ENCODE results near the gene TNXB. TPM values are rescaled to one million over a fixed set of nuclear protein-coding genes. Genes with fewer than 3 reads are reported as not detected.

TNXB gene
- total RNA-seq, 2 experiments from 2014 or later = 3.1 to 5.5 TPM

DNA sequence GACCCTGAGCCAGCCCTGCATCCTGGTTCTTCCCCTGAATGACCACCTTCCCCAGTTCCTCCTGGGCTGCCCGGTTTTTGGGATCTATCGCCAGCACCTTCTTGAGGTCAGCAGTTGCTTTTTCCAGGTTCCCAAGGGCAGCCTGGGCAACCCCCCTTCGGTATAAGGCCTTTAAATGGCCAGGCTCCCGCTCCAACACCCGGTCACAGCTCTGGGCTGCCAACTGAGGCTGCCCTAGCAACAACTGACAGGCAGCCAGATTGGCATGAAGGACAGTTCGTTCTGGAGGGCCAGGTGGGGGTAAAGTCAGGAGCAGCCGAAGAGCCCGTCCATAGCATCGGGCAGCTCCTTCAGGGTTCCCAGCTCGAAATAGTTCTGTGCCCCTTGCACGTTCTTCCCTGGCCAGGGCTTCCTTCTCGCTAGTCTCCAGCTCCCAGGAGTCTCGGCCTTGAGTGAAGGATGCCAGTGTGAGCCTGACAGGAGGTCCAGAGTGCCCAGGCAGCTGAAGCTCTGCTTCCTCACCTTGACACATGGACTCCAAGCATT is 19.7 kb upstream of the TNXB start:
- peaks cover under 1% of the 10 kb centered on the region for H3K27me3 Mint-ChIP-seq
- no peaks in the 10 kb centered on the region for H3K9me3 Mint-ChIP-seq (ENCODE audit: low read depth)
- H3K4me3 Mint-ChIP-seq = peak overlapping the region; percentile 99
- H3K36me3 Mint-ChIP-seq = peaks cover 17% of the 10 kb centered on the region
- H3K4me1 Mint-ChIP-seq = peaks cover 40% of the 10 kb centered on the region
- DNase-seq = no peak
- no peak for ATAC-seq
- CTCF ChIA-PET = interaction anchor here (0.7 to 5.0 kb wide), 7 partner anchors 10 to 532 kb away, joined by 3 to 47 read pairs (median 7); partner anchors contain the start of gene GPSM3
- H3K27ac Mint-ChIP-seq = peak overlapping the region; percentile 98

DNA sequence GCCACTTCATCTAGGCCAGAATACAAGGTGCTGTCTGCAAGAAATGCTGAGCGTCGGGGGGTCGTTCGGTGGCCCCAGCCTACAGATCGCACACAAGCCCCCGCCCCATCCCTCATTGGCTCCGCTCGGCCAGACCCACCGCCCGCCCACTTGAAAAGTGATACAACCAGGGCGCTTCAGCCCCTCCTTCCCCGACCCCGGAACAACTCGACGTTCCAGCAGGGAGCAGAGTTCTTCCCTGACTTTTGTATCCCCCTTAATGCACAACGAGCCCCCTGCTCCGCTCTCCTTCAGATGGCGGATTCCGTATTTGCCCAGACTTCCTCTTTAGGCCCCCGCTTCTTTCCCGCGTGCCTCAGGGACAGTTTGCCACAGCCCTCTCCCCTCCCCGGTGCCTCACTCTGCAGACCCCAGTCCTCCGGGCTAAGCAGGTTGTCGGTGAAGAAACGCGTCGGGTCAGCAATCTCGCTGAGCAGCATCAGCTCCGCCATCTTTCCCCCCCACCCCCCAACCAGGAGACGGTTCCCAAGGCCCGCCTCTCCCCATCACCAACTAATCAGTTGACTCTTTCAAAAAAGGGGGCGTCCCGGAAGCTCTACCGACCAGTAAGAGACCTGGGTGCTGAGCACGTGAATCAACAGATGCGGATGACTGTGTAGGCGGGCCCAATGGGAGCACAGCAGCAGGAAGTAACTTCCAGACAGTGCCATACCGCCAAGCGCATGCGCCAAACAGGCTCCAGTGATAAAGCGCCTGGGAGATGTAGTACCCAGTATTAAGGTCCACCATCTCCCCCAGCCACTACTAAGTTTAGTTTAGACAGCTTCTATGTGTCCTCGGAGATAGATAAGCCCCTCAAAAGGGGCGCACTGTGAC is 18.8 kb upstream of the TNXB start, which contains the start of gene ATF6B:
Gene ATF6B (minus strand): TSS at position 530 of the 876 bp plus-strand sequence. CDS start 39 bp downstream, at position 491.
- Mint-ChIP-seq H3K4me1 (peaks cover 40% of the 10 kb centered on the region), H3K36me3 (peaks cover 21% of the 10 kb centered on the region)

DNA sequence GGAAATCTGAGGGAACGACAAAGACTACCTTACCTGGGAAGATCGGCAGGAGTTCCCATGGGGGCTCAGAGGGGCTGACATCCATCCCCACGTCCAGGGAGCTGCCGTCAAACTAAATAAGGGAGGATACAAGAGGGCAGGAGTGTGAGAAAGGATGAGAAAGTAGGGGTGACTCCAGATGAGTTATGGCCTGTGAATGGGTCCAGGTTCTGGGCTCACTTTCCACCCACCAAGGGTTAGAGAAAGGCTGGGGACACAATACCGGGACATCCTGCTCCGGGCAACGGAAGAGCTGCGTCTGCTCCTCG is 18.2 kb upstream of the TNXB start:
- Mint-ChIP-seq H3K27ac (peak overlapping the region; percentile 98), H3K9me3 (ENCODE audit: low read depth) (no peaks in the 10 kb centered on the region), H3K4me1 (peaks cover 40% of the 10 kb centered on the region), H3K36me3 (peaks cover 22% of the 10 kb centered on the region), H3K27me3 (no peaks in the 10 kb centered on the region), H3K4me3 (peak overlapping the region; percentile 99)
- DNase-seq = no peak
- CTCF ChIA-PET = interaction anchor here (1.2 to 5.0 kb wide), 5 partner anchors 9 to 175 kb away, joined by 3 to 47 read pairs (median 7); partner anchors contain the start of gene GPSM3
- ATAC-seq = no peak

More for the DNA sequence above, 18.8 kb upstream of the TNXB start, which contains the start of gene ATF6B:
- CTCF ChIA-PET = interaction anchor here (0.6 to 5.0 kb wide), 8 partner anchors 9 to 229 kb away, joined by 3 to 47 read pairs (median 5); partner anchors contain the start of gene GPSM3
- Mint-ChIP-seq H3K4me3 (peak within 1 kb of the TSS; percentile 99), H3K9me3 (ENCODE audit: low read depth) (no peaks in the 10 kb centered on the region), H3K27ac (peak within 1 kb of the TSS; percentile 98), H3K27me3 (no peaks in the 10 kb centered on the region)
- peak; percentile 94 for ATAC-seq
- peak; percentile 99 for DNase-seq

DNA sequence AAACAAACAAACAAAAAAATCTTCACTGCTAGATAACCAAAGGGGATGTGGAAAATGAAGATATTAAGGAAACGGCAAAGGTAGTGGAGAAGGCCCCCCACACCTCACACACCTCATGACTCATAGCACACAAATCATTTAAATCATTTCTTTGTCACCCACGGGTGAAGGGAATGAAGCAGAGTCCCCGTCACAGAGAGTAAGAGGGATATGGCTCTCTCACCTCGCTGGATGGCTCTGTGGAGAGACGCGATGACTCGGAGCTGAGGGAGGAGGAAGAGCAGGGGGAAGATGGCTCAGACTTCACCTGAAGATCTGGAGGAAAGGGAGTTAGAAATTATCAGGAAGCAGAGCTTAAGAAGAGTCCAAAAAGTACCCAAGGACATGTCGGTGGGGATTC is 17.7 kb upstream of the TNXB start:
- H3K4me1 Mint-ChIP-seq = peaks cover 40% of the 10 kb centered on the region
- H3K9me3 Mint-ChIP-seq (ENCODE audit: low read depth) = no peaks in the 10 kb centered on the region
- CTCF ChIA-PET = interaction anchor here (1.2 to 5.0 kb wide), 4 partner anchors 8 to 69 kb away, joined by 4 to 47 read pairs (median 10); partner anchors contain the start of gene GPSM3
- DNase-seq (no peak), ATAC-seq (no peak)
- H3K27me3 Mint-ChIP-seq = no peaks in the 10 kb centered on the region
- peaks cover 26% of the 10 kb centered on the region for H3K36me3 Mint-ChIP-seq
- peak overlapping the region; percentile 98 for H3K27ac Mint-ChIP-seq
- H3K4me3 Mint-ChIP-seq = peak overlapping the region; percentile 99

DNA sequence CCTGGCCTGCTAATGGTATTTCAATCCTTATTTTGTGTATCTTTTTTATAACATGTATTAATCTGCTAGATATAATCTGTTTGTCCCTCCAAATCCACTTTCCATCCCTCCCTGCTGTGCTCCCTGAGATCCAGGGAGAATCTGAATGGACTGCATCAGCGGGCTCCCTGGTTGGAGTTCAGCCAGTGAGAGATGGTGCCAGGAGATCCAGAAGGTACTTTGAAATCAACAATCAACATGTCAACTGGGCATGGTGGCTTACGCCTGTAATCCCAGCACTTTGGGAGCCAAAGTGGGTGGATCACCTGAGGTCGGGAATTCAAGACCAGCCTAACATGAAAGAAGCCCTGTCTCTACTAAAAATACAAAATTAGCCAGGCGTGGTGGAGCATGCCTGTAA is 14.5 kb upstream of the TNXB start:
- Mint-ChIP-seq H3K4me3 (no peak overlapping the region), H3K4me1 (peaks cover 33% of the 10 kb centered on the region), H3K27me3 (no peaks in the 10 kb centered on the region), H3K27ac (no peak overlapping the region), H3K36me3 (peaks cover 45% of the 10 kb centered on the region), H3K9me3 (ENCODE audit: low read depth) (no peaks in the 10 kb centered on the region)
- DNase-seq (no peak), ATAC-seq (no peak)
- CTCF ChIA-PET = no interaction called here

DNA sequence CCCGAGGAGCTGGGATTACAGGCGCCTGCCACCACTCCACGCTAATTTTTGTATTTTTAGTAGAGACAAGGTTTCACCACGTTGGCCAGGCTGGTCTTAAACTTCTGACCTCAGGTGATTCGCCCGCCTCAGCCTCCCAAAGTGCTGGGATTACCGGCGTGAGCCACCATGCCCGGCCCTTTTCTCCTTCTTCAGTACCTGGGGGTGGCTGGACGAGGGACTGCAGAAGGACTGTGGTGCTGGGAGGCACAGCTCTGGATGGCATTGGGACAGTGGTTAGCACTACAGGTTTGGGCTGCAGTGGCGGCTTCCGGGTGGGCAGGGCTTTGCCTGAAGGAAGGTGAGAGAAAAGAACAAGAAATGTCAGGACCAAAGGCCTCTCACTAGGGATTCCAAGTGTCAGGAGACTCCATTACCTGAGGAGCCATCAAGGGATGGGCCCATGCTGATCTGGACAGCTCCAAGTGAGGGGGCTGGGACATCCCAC is 11.5 kb upstream of the TNXB start:
- no peaks in the 10 kb centered on the region for H3K9me3 Mint-ChIP-seq (ENCODE audit: low read depth)
- DNase-seq = no peak
- no peaks in the 10 kb centered on the region for H3K27me3 Mint-ChIP-seq
- H3K4me1 Mint-ChIP-seq = peaks cover 9% of the 10 kb centered on the region
- H3K4me3 Mint-ChIP-seq = no peak overlapping the region
- no peak for ATAC-seq
- H3K36me3 Mint-ChIP-seq = peaks cover 50% of the 10 kb centered on the region
- no peak overlapping the region for H3K27ac Mint-ChIP-seq
- CTCF ChIA-PET = interaction anchor here (3.9 kb wide), 1 partner anchor 8 kb away, joined by 47 read pairs; the partner anchor contains the start of genes ATF6B and FKBPL

DNA sequence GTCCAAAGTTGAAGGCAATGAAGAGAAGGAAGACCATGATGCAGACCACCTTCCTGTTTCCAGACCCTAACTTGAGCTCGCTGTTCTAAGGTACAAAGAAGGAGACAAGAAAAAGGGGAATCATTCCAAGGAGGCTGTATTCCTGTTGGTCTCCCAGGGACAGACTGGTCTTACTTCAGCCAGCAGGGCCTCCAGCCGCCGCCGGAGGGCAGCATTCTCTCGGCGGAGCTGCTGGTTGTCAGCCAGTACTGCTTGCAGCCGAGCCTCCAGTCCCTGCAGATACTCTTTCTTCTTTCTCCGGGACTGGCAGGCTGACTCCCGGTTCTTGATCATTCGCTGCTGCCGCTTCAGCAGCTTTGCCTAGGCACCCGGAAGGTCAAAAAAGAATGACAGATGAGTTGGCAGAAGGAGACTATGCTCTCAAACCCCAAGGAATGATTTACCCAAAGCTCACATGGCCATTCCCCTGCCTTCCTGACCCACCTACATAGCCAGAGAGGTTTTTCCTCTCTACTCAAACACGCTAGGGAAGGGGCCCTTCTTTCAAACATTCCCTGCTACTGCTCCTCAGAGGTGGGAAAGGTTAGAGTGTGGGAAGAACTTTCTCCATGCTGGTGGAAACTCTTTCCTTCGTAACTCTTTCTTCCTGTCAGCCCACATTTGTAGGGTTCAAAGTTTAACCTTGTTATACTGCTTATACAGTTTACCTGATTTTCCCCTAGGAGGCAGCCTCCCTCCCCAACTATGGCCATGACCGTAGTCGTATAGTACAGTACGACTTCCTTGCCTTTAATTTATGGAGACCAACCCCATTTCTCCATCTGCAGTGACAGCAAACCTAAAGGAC is 9.9 kb upstream of the TNXB start:
- CTCF ChIA-PET = interaction anchor here (0.6 to 3.9 kb wide), 21 partner anchors 9 to 196 kb away, joined by 3 to 47 read pairs (median 3); partner anchors contain the start of genes ATF6B, FKBPL, GPSM3 and TNXB
- Mint-ChIP-seq H3K36me3 (peaks cover 43% of the 10 kb centered on the region), H3K4me3 (no peak overlapping the region), H3K27ac (peak overlapping the region; percentile 30), H3K9me3 (ENCODE audit: low read depth) (no peaks in the 10 kb centered on the region), H3K27me3 (no peaks in the 10 kb centered on the region), H3K4me1 (peaks cover 3% of the 10 kb centered on the region)
- ATAC-seq (peak; percentile 91), DNase-seq (peak; percentile 80)

DNA sequence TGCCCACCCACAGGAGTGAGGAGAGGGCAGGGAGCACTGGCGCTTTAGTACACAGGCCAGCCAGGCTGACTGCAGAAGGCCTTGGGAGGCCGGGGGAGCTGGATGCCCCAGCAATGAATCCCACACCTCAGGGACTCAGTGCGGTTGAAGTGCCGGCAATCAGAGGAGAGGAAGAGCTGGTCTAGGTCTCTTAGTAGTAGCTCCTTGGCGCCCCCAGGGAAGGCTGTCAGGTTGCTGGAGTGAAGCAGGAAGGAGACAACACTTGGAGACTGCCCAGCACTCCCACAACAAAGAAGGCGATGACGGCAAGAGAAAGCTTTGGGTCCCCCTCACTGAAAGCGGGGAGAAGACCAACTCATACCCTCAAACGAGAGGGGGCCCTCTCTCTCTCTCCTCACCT is 8.3 kb upstream of the TNXB start:
- DNase-seq (no peak), ATAC-seq (no peak)
- CTCF ChIA-PET = interaction anchor here (1.1 to 3.9 kb wide), 5 partner anchors 11 to 132 kb away, joined by 4 to 47 read pairs (median 5); partner anchors contain the start of genes ATF6B and FKBPL
- Mint-ChIP-seq H3K4me3 (no peak overlapping the region), H3K36me3 (peaks cover 39% of the 10 kb centered on the region), H3K4me1 (peaks cover 3% of the 10 kb centered on the region), H3K9me3 (ENCODE audit: low read depth) (no peaks in the 10 kb centered on the region), H3K27ac (no peak overlapping the region), H3K27me3 (no peaks in the 10 kb centered on the region)

DNA sequence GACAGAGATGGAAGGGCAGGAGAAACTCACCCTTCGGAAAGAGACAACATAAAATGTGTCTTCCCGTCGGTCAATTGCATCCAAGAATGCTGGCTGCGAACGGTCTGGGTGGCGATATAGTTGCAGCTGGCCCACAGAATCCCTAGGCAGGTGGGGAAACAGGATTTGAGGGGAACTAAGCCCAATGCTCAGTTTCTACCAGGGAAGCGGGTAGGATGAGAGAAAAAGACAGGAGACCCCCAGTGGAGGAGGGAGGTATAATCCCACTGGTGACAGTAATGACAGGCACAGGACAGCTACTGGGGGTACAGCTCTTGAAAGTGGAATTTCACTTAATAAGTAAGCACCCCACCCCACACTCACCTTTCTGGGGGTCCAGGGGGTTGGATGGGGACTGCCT is 7.5 kb upstream of the TNXB start:
- Mint-ChIP-seq H3K9me3 (ENCODE audit: low read depth) (no peaks in the 10 kb centered on the region), H3K4me3 (no peak overlapping the region), H3K27ac (no peak overlapping the region), H3K27me3 (no peaks in the 10 kb centered on the region), H3K4me1 (peaks cover 3% of the 10 kb centered on the region), H3K36me3 (peaks cover 33% of the 10 kb centered on the region)
- DNase-seq (no peak), ATAC-seq (no peak)
- CTCF ChIA-PET = interaction anchor here (1.1 to 3.9 kb wide), 2 partner anchors 12 to 24 kb away, joined by 4 to 47 read pairs; partner anchors contain the start of genes ATF6B and FKBPL

DNA sequence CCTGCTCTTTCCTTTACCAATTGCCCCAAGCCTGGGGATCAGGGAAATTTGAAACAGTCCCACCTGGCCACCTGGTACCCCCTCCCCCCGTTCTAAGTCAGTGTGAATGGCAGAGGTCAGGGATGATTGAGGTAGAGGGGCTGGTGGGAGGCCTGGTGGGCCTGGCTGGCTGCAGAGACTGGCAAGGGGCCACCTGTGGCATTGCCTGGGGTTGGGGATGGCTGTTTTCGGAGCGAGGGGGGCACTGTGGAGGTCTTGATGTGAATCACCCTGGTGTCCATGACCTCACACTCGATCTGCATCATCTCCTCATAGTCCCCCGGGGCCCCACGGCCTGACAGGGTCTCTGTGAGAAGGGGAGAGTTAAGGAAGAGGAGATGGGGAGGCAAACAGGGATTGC is 6.5 kb upstream of the TNXB start:
- Mint-ChIP-seq H3K36me3 (peaks cover 26% of the 10 kb centered on the region), H3K4me1 (peaks cover 3% of the 10 kb centered on the region), H3K9me3 (ENCODE audit: low read depth) (no peaks in the 10 kb centered on the region), H3K4me3 (no peak overlapping the region), H3K27me3 (no peaks in the 10 kb centered on the region), H3K27ac (no peak overlapping the region)
- ATAC-seq (no peak), DNase-seq (no peak)
- CTCF ChIA-PET = no interaction called here

DNA sequence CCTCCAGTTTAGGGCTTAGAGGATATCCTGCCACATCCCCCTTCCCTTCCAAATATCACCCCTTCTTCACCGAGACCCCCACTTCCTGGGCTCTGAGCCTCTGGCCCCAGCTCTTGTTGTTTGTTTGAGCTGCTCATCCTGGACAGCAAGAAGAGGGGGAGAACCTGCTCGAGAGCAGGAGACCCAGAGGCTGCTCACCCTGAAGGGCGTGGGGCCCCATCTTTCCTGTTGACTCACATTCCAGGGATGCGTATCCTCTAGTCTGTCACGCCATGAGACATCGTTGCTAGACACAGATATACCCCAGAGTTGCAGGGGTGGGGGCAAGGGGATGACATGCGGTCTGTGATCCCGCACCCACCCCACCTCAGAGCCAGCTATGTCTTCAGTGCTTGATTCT is 5.7 kb upstream of the TNXB start:
- CTCF ChIA-PET = interaction anchor here (1.1 kb wide), 1 partner anchor 40 kb away, joined by 3 read pairs; no protein-coding TSS in a partner anchor
- Mint-ChIP-seq H3K27me3 (no peaks in the 10 kb centered on the region), H3K4me1 (peaks cover 3% of the 10 kb centered on the region), H3K4me3 (no peak overlapping the region), H3K27ac (no peak overlapping the region), H3K36me3 (peaks cover 25% of the 10 kb centered on the region), H3K9me3 (ENCODE audit: low read depth) (no peaks in the 10 kb centered on the region)
- DNase-seq (no peak), ATAC-seq (no peak)

DNA sequence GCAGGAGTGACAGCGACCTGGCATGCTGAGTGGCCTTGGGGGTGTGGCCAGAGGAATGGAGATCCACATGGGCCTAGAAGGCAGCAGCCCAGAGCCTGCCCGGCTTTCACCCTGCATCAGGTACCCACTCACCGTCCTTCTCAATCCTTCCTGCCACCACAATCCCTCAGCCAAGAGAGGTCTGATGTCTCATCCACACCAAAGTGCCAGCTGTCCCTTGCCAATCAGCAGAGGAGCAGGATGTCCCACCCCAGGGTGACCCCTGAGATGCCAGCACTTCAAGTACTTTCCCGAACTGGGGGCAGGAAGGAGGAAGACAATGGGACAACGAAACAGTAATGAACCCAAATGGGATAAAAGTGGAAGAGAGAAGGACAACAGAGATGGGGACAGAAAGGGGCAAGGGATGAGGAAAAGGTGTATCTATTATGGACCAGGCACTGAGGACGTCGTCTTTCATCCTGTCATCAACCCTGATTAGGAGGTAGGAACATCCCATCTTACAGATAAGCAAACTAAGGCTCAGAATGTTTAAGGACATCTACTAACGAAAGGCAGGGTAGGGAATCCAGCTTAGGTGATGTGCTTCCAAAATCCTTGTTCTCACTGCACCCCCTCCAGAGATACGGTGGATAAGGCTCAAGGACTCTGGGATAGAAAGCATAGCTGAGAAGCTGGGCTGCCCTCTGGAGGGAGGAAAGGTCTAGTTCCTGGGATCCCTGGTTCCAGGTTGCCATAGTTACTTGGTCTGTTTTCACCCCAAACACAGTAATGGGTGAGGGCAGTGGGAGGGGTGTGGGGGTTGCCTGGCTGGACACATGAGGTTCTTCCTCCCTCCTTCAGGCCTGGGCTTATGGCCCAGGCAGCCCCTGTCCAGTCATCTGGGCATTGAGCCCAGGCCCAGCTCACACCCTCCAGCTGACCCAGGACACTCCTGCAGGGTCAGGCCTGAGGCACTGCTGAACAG is 4.5 kb upstream of the TNXB start:
- ATAC-seq = no peak
- DNase-seq = no peak
- no peak overlapping the region for H3K4me3 Mint-ChIP-seq
- H3K4me1 Mint-ChIP-seq = no peaks in the 10 kb centered on the region
- H3K27ac Mint-ChIP-seq = no peak overlapping the region
- no peaks in the 10 kb centered on the region for H3K9me3 Mint-ChIP-seq (ENCODE audit: low read depth)
- H3K27me3 Mint-ChIP-seq = peaks cover 5% of the 10 kb centered on the region
- CTCF ChIA-PET = no interaction called here
- H3K36me3 Mint-ChIP-seq = peaks cover 15% of the 10 kb centered on the region
